ENCODE data around the gene UBE2QL1.

DNA sequence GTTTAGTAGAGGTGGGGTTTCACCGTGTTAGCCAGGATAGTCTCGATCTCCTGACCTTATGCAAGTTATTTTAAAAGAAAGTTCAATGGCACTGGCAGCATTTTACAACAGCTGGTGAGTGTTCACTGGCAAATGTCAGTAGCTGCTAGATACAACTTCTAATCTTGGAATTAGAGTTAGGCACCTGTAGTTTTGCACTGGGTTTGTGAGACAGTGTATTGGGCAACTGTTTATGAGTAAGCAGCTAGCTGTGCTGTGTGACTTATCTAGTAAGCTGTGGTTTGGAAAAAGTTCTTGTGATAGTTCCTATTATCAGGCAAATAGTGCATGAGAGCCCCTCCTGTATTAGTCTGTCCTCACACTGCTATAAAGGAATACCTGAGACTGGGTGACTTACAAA is 61.5 kb downstream of the UBE2QL1 start:
- TF ChIP-seq, protein P1, sequence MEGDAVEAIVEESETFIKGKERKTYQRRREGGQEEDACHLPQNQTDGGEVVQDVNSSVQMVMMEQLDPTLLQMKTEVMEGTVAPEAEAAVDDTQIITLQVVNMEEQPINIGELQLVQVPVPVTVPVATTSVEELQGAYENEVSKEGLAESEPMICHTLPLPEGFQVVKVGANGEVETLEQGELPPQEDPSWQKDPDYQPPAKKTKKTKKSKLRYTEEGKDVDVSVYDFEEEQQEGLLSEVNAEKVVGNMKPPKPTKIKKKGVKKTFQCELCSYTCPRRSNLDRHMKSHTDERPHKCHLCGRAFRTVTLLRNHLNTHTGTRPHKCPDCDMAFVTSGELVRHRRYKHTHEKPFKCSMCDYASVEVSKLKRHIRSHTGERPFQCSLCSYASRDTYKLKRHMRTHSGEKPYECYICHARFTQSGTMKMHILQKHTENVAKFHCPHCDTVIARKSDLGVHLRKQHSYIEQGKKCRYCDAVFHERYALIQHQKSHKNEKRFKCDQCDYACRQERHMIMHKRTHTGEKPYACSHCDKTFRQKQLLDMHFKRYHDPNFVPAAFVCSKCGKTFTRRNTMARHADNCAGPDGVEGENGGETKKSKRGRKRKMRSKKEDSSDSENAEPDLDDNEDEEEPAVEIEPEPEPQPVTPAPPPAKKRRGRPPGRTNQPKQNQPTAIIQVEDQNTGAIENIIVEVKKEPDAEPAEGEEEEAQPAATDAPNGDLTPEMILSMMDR (IDR thresholded peaks at IDR 0.05), result no peak
- no peak for TF ChIP-seq POLR2A (IDR thresholded peaks at IDR 0.05)
- TF ChIP-seq POLR2AphosphoS5 (IDR thresholded peaks at IDR 0.05), result no peak

Data from transverse colon (tissue), 4 donors.